OCI-LY1 (cell line): ENCODE results near the gene SMAD6.

ENCODE experiments used
- H2AFZ ChIP-seq: fragments of 200-600 bp; sonication (generic), shearing (Covaris generic); 2 replicates; pipeline ENCODE4 v1.6.0; 2014; ENCODE audit warnings: antibody characterized with exemption, mild to moderate bottlenecking, low read length
- H3F3A ChIP-seq: fragments of 200-600 bp; sonication (generic), shearing (Covaris generic); 2 replicates; pipeline ENCODE4 v1.6.0; 2014; ENCODE audit warnings: mild to moderate bottlenecking, antibody characterized with exemption, low read length, moderate library complexity; ENCODE audit not compliant: insufficient read depth
- H3K27ac ChIP-seq: fragments of 200-600 bp; sonication (generic); 2 replicates; pipeline ENCODE4 v1.5.1; 2014; ENCODE audit warnings: low read length, mixed run types, mild to moderate bottlenecking, low read depth; ENCODE audit not compliant: poor library complexity, severe bottlenecking
- H3K27me3 ChIP-seq: fragments of 200-600 bp; sonication (generic); 2 replicates; pipeline ENCODE4 v1.6.0; 2014; ENCODE audit warnings: antibody characterized with exemption, mild to moderate bottlenecking, low read length, moderate library complexity; ENCODE audit not compliant: insufficient read depth
- H3K36me3 ChIP-seq: fragments of 200-600 bp; sonication (generic); 2 replicates; pipeline ENCODE4 v1.6.1; 2014; ENCODE audit warnings: mild to moderate bottlenecking, antibody characterized with exemption, low read length, moderate library complexity, mixed read lengths; ENCODE audit not compliant: insufficient read depth
- H3K4me1 ChIP-seq: fragments of 200-600 bp; sonication (generic); 2 replicates; pipeline ENCODE4 v1.5.1; 2014; ENCODE audit warnings: mild to moderate bottlenecking, low read length, moderate library complexity; ENCODE audit not compliant: insufficient read depth, severe bottlenecking
- H3K4me2 ChIP-seq: fragments of 200-600 bp; sonication (generic), shearing (Covaris generic); 2 replicates; pipeline ENCODE4 v1.6.1; 2014; ENCODE audit warnings: low read length
- H3K4me3 ChIP-seq: fragments of 200-600 bp; sonication (generic); 2 replicates; pipeline ENCODE4 v1.5.1; 2014; ENCODE audit warnings: low read length, low read depth, mild to moderate bottlenecking, mixed read lengths; ENCODE audit not compliant: poor library complexity, severe bottlenecking
- H3K79me2 ChIP-seq: fragments of 200-600 bp; shearing (Covaris generic); 2 replicates; pipeline ENCODE4 v1.6.1; 2016; ENCODE audit warnings: mixed run types, low read length, mixed read lengths; ENCODE audit not compliant: insufficient read depth
- H3K9ac ChIP-seq: fragments of 200-600 bp; sonication (generic), shearing (Covaris generic); 2 replicates; pipeline ENCODE4 v1.6.1; 2014; ENCODE audit warnings: mild to moderate bottlenecking, low read length, mixed read lengths
- H3K9me2 ChIP-seq: fragments of 200-600 bp; sonication (generic), shearing (Covaris generic); 2 replicates; pipeline ENCODE4 v1.6.1; 2014; ENCODE audit warnings: low read depth, mild to moderate bottlenecking, low read length, mixed read lengths
- H3K9me3 ChIP-seq: fragments of 200-600 bp; shearing (Covaris generic); 2 replicates; pipeline ENCODE4 v1.6.1; 2014; ENCODE audit warnings: low read length, mixed read lengths
- H4K20me1 ChIP-seq: fragments of 200-600 bp; sonication (generic), shearing (Covaris generic); 2 replicates; pipeline ENCODE4 v1.6.0; 2016; ENCODE audit warnings: mild to moderate bottlenecking, low read length; ENCODE audit not compliant: insufficient read depth
- CTCF ChIP-seq: fragments of 200-600 bp; sonication (generic), shearing (Covaris generic); IDR thresholded peaks from 2 replicates; pipeline ENCODE4 v1.5.1; 2017; ENCODE audit warnings: mild to moderate bottlenecking, antibody characterized with exemption, low read length, moderate library complexity, mixed read lengths
- EZH2 ChIP-seq: fragments of 200-600 bp; sonication (generic), shearing (Covaris generic); IDR thresholded peaks from 2 replicates; pipeline ENCODE4 v1.8.0; 2017; ENCODE audit warnings: borderline replicate concordance, mixed run types, mild to moderate bottlenecking, antibody characterized with exemption, low read length, moderate library complexity, mixed read lengths

Gene SMAD6

GRCh38 chr15:66744610-66745279 is 42.7 kb downstream of the SMAD6 start:
- no peaks in the 10 kb centered on the region for H3K79me2 ChIP-seq
- H3K9ac ChIP-seq = no peak overlapping the region; the same call in 1 of the 2 replicates
- no peak overlapping the region for H2AFZ ChIP-seq
- no peaks in the 10 kb centered on the region for H3K27me3 ChIP-seq
- H3K4me2 ChIP-seq = no peak overlapping the region; the same call in 1 of the 2 replicates
- H3K9me2 ChIP-seq = no peaks in the 10 kb centered on the region
- peaks cover 65% of the 10 kb centered on the region for H3K4me1 ChIP-seq
- 0 out of 2 replicates have a peak, but pooled peaks have one; percentile 5 for TF ChIP-seq CTCF
- TF ChIP-seq EZH2 = no peak
- H4K20me1 ChIP-seq = no peaks in the 10 kb centered on the region
- H3K4me3 ChIP-seq = no peak overlapping the region
- H3F3A ChIP-seq = no peaks in the 10 kb centered on the region
- H3K36me3 ChIP-seq = no peaks in the 10 kb centered on the region
- H3K9me3 ChIP-seq = no peaks in the 10 kb centered on the region
- peak overlapping the region; percentile 58 for H3K27ac ChIP-seq

GRCh38 chr15:66745530-66746230 is 43.6 kb downstream of the SMAD6 start:
- Histone ChIP-seq H3K4me2 (no peak overlapping the region), H4K20me1 (no peaks in the 10 kb centered on the region)

GRCh38 chr15:66746231-66746605 is 44.2 kb downstream of the SMAD6 start:
- peak overlapping the region; percentile 4 for H3K27ac ChIP-seq
- no peak overlapping the region for H3K9ac ChIP-seq
- no peaks in the 10 kb centered on the region for H3F3A ChIP-seq
- no peaks in the 10 kb centered on the region for H3K27me3 ChIP-seq
- H3K4me2 ChIP-seq = no peak overlapping the region
- no peaks in the 10 kb centered on the region for H3K9me3 ChIP-seq
- H3K79me2 ChIP-seq = no peaks in the 10 kb centered on the region
- no peaks in the 10 kb centered on the region for H3K36me3 ChIP-seq
- no peaks in the 10 kb centered on the region for H3K9me2 ChIP-seq
- no peak overlapping the region for H3K4me3 ChIP-seq
- no peaks in the 10 kb centered on the region for H4K20me1 ChIP-seq
- TF ChIP-seq EZH2 (no peak), CTCF (no peak)
- H3K4me1 ChIP-seq = peaks cover 65% of the 10 kb centered on the region
- H2AFZ ChIP-seq = no peak overlapping the region

More at GRCh38 chr15:66745530-66746230, 43.6 kb downstream of the SMAD6 start:
- no peaks in the 10 kb centered on the region for H3K9me2 ChIP-seq
- H3K27ac ChIP-seq = peak overlapping the region; percentile 58
- no peak for TF ChIP-seq CTCF
- no peak for TF ChIP-seq EZH2
- H3K4me1 ChIP-seq = peaks cover 65% of the 10 kb centered on the region
- no peaks in the 10 kb centered on the region for H3K36me3 ChIP-seq
- no peaks in the 10 kb centered on the region for H3K27me3 ChIP-seq
- no peaks in the 10 kb centered on the region for H3K79me2 ChIP-seq
- no peak overlapping the region for H2AFZ ChIP-seq
- H3K4me3 ChIP-seq = no peak overlapping the region
- no peaks in the 10 kb centered on the region for H3F3A ChIP-seq
- H3K9ac ChIP-seq = no peak overlapping the region; the same call in 1 of the 2 replicates
- no peaks in the 10 kb centered on the region for H3K9me3 ChIP-seq
